IPS-18c (cell line): ENCODE results near the gene ERFE.

ENCODE experiments used
- H3K4me3 ChIP-seq: 2 replicates; pipeline ENCODE4 v1.7.0; 2013; ENCODE audit warnings: low read depth, mild to moderate bottlenecking, low read length, moderate library complexity; ENCODE audit not compliant: insufficient read depth
- H3K9me3 ChIP-seq: one replicate; pipeline ENCODE4 v1.6.1; 2013; ENCODE audit warnings: mild to moderate bottlenecking, low read length, moderate library complexity; ENCODE audit not compliant: control insufficient read depth, insufficient read depth

ERFE gene

GRCh38 chr2:238123991-238124470 is 34.7 kb upstream of the ERFE start:
- no peaks in the 10 kb centered on the region for H3K9me3 ChIP-seq
- H3K4me3 ChIP-seq = no peak overlapping the region

- H3K9me3 ChIP-seq = no peaks in the 10 kb centered on the region
- H3K4me3 ChIP-seq = no peak overlapping the region
Measured at GRCh38 chr2:238124488-238125126, 34.2 kb upstream of the ERFE start.

GRCh38 chr2:238125127-238125885 is 33.5 kb upstream of the ERFE start:
- no peak overlapping the region for H3K4me3 ChIP-seq
- no peaks in the 10 kb centered on the region for H3K9me3 ChIP-seq

GRCh38 chr2:238126338-238126737 is 32.4 kb upstream of the ERFE start:
- Histone ChIP-seq H3K9me3 (no peaks in the 10 kb centered on the region), H3K4me3 (no peak overlapping the region)

- Histone ChIP-seq H3K9me3 (no peaks in the 10 kb centered on the region), H3K4me3 (no peak overlapping the region)
Measured at GRCh38 chr2:238126775-238127164, 32.0 kb upstream of the ERFE start.

GRCh38 chr2:238127165-238128060 is 31.4 kb upstream of the ERFE start:
- Histone ChIP-seq H3K4me3 (no peak overlapping the region; the same call in 1 of the 2 replicates), H3K9me3 (no peaks in the 10 kb centered on the region)

- H3K4me3 ChIP-seq = no peak overlapping the region
- H3K9me3 ChIP-seq = no peaks in the 10 kb centered on the region
Measured at GRCh38 chr2:238128061-238128440, 30.7 kb upstream of the ERFE start.

GRCh38 chr2:238128534-238129001 is 30.2 kb upstream of the ERFE start:
- no peaks in the 10 kb centered on the region for H3K9me3 ChIP-seq
- no peak overlapping the region for H3K4me3 ChIP-seq

GRCh38 chr2:238129166-238130010 is 29.4 kb upstream of the ERFE start:
- no peak overlapping the region for H3K4me3 ChIP-seq

GRCh38 chr2:238130111-238130695 is 28.6 kb upstream of the ERFE start:
- H3K4me3 ChIP-seq = no peak overlapping the region
- H3K9me3 ChIP-seq = no peaks in the 10 kb centered on the region

More at GRCh38 chr2:238129166-238130010, 29.4 kb upstream of the ERFE start:
- H3K9me3 ChIP-seq = no peaks in the 10 kb centered on the region

GRCh38 chr2:238130696-238131628 is 27.8 kb upstream of the ERFE start:
- H3K9me3 ChIP-seq = no peaks in the 10 kb centered on the region

GRCh38 chr2:238131761-238132462 is 26.9 kb upstream of the ERFE start:
- H3K9me3 ChIP-seq = no peaks in the 10 kb centered on the region
- H3K4me3 ChIP-seq = no peak overlapping the region

More at GRCh38 chr2:238130696-238131628, 27.8 kb upstream of the ERFE start:
- no peak overlapping the region for H3K4me3 ChIP-seq

- H3K4me3 ChIP-seq = no peak overlapping the region
- H3K9me3 ChIP-seq = no peaks in the 10 kb centered on the region
Measured at GRCh38 chr2:238132463-238133450, 26.0 kb upstream of the ERFE start.
